HFFc6 (cell line): ENCODE results near the gene C12orf57. TPM values are rescaled to one million over a fixed set of nuclear protein-coding genes. Genes with fewer than 3 reads are reported as not detected.

Experiments
- DNase-seq: peaks from one replicate; pipeline ENCODE4 v3.0.0-alpha.2; 2018
- H3K27ac Mint-ChIP-seq: 2 replicates; pipeline ENCODE4 v1.8.0; 2020; ENCODE audit warnings: mild to moderate bottlenecking, mixed read lengths
- H3K27me3 Mint-ChIP-seq: 2 replicates; pipeline ENCODE4 v1.8.0; 2021; ENCODE audit warnings: mild to moderate bottlenecking, moderate library complexity, mixed read lengths; ENCODE audit not compliant: insufficient read depth
- H3K36me3 Mint-ChIP-seq: 2 replicates; pipeline ENCODE4 v1.8.0; 2021; ENCODE audit warnings: low read depth, mixed read lengths
- H3K4me1 Mint-ChIP-seq: 2 replicates; pipeline ENCODE4 v1.8.0; 2020; ENCODE audit warnings: low read depth, mixed read lengths
- H3K4me3 Mint-ChIP-seq: 2 replicates; pipeline ENCODE4 v1.8.0; 2020; ENCODE audit warnings: mild to moderate bottlenecking, moderate library complexity, mixed read lengths
- H3K9me3 Mint-ChIP-seq: 2 replicates; pipeline ENCODE4 v1.8.0; 2020; ENCODE audit warnings: mild to moderate bottlenecking, mixed read lengths
- total RNA-seq, 6 experiments: library from RNA; stranded (reverse); fragmentation: NEBNext Ultra II Directional; extraction: Animal tissue kit (Norgen Biotek cat#: 25700); gene quantifications; 2 replicates in 1 of 6; 3 replicates in 5 of 6; pipeline ENCODE4 v1.2.3, GENCODE V29; 2021
- TF ChIP-seq, protein P1 (sequence below): fragments of 200-600 bp; sonication (generic); IDR thresholded peaks from 2 replicates; pipeline ENCODE4 v1.5.0; 2021; ENCODE audit warnings: antibody characterized with exemption, mild to moderate bottlenecking

The C12orf57 gene
- total RNA-seq, 6 experiments from 2014 or later: 115 to 131 (median 123) TPM

GRCh38 chr12:6979453-6979852 is 35.6 kb downstream of the C12orf57 start:
- no peaks in the 10 kb centered on the region for H3K9me3 Mint-ChIP-seq
- H3K27me3 Mint-ChIP-seq: 0 out of 2 replicates have a peak, but pooled peaks cover 1% of the 10 kb centered on the region
- H3K4me1 Mint-ChIP-seq: no peaks in the 10 kb centered on the region
- H3K4me3 Mint-ChIP-seq: no peak overlapping the region
- H3K36me3 Mint-ChIP-seq: peaks cover 5% of the 10 kb centered on the region
- DNase-seq: no peak
- TF ChIP-seq, protein P1, sequence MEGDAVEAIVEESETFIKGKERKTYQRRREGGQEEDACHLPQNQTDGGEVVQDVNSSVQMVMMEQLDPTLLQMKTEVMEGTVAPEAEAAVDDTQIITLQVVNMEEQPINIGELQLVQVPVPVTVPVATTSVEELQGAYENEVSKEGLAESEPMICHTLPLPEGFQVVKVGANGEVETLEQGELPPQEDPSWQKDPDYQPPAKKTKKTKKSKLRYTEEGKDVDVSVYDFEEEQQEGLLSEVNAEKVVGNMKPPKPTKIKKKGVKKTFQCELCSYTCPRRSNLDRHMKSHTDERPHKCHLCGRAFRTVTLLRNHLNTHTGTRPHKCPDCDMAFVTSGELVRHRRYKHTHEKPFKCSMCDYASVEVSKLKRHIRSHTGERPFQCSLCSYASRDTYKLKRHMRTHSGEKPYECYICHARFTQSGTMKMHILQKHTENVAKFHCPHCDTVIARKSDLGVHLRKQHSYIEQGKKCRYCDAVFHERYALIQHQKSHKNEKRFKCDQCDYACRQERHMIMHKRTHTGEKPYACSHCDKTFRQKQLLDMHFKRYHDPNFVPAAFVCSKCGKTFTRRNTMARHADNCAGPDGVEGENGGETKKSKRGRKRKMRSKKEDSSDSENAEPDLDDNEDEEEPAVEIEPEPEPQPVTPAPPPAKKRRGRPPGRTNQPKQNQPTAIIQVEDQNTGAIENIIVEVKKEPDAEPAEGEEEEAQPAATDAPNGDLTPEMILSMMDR: no peak
- H3K27ac Mint-ChIP-seq: no peak overlapping the region

GRCh38 chr12:6980075-6980474 is 36.3 kb downstream of the C12orf57 start:
- H3K4me1 Mint-ChIP-seq: no peaks in the 10 kb centered on the region
- TF ChIP-seq, protein P1: no peak
- H3K27me3 Mint-ChIP-seq: 0 out of 2 replicates have a peak, but pooled peaks cover 1% of the 10 kb centered on the region
- no peak for DNase-seq
- H3K36me3 Mint-ChIP-seq: peaks cover 5% of the 10 kb centered on the region
- H3K9me3 Mint-ChIP-seq: no peaks in the 10 kb centered on the region
- H3K4me3 Mint-ChIP-seq: no peak overlapping the region
- H3K27ac Mint-ChIP-seq: no peak overlapping the region

- H3K9me3 Mint-ChIP-seq: no peaks in the 10 kb centered on the region
- peaks cover 5% of the 10 kb centered on the region for H3K36me3 Mint-ChIP-seq
- no peak for DNase-seq
- H3K4me3 Mint-ChIP-seq: no peak overlapping the region
- TF ChIP-seq, protein P1: no peak
- no peaks in the 10 kb centered on the region for H3K4me1 Mint-ChIP-seq
- H3K27ac Mint-ChIP-seq: peak overlapping the region; percentile 24; the same call in 1 of the 2 replicates
- 0 out of 2 replicates have a peak, but pooled peaks cover 1% of the 10 kb centered on the region for H3K27me3 Mint-ChIP-seq
Measured at GRCh38 chr12:6980740-6981139, 36.9 kb downstream of the C12orf57 start.

DNA sequence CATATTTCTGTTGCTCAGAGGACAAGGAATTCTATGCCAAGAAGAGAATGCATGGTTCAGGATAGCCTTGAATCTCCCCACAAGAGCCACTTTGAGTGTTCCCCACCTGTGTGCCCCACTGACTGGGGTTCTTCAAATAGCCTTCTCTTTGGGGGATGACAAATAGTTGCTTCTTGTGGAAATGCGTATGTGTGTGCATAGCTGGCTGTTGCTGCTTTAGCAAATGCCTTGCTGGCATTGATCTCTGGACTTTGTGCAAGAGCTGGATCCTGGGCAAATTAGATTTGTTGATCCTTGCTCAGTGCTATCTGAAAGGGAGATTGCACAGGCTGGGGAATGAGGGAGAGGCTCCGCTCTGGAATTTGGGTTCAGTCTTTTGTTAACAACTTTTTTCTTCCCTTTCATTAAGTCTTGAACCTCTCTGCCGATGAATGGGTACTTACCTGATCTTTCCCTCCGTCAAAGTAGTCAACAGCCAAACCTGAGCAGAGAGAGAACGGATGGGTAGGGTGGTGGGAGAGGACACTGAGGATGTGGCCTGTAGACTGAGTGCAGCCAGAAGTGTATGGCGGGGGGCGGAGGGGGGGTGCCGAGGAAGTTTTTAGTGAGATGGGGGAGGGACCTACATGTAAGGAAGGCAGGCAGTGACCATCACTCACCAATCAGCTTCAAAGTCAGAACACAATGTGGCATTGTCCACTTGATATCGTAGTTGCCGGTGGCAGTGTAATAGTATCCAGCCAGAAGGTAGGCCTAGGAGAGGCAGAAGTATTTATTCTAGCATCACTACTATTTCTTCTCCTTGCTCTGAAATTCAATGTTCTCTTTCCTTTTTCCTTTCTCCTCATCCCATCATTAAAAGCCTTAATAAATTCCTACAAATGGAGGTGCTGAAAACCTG is 37.6 kb downstream of the C12orf57 start:
- Mint-ChIP-seq H3K27ac (peak overlapping the region; percentile 24; the same call in 1 of the 2 replicates), H3K9me3 (no peaks in the 10 kb centered on the region), H3K36me3 (peaks cover 5% of the 10 kb centered on the region), H3K4me1 (no peaks in the 10 kb centered on the region), H3K27me3 (no peaks in the 10 kb centered on the region), H3K4me3 (no peak overlapping the region)
- TF ChIP-seq, protein P1: no peak
- DNase-seq: no peak

GRCh38 chr12:6982532-6982931 is 38.7 kb downstream of the C12orf57 start:
- H3K27ac Mint-ChIP-seq: no peak overlapping the region
- DNase-seq: no peak
- TF ChIP-seq, protein P1: no peak
- H3K36me3 Mint-ChIP-seq: peaks cover 5% of the 10 kb centered on the region; the same call in 1 of the 2 replicates
- no peak overlapping the region for H3K4me3 Mint-ChIP-seq
- H3K27me3 Mint-ChIP-seq: no peaks in the 10 kb centered on the region
- no peaks in the 10 kb centered on the region for H3K9me3 Mint-ChIP-seq
- H3K4me1 Mint-ChIP-seq: no peaks in the 10 kb centered on the region
